Sigmoid colon (tissue), 7 donors: Measurements from ENCODE around the gene CNKSR3. TPM values are rescaled to one million over a fixed set of nuclear protein-coding genes. Genes with fewer than 3 reads are reported as not detected.

Experiments
- DNase-seq: peaks from one replicate; pipeline ENCODE4 v3.0.0-alpha.2; 2019
- H3K27ac ChIP-seq, 4 donors: fragments of 200-600 bp; sonication (generic); one replicate each; pipeline ENCODE4 v1.5.1; 2016 to 2019; ENCODE audit warnings: mild to moderate bottlenecking in 1 of 4
- H3K27me3 ChIP-seq, 3 donors: fragments of 200-600 bp; sonication (generic); one replicate each; pipeline ENCODE4 v1.5.1; 2019; ENCODE audit warnings: mild to moderate bottlenecking in 1 of 3
- H3K36me3 ChIP-seq, 4 donors: fragments of 200-600 bp; sonication (generic); one replicate each; pipeline ENCODE4 v1.5.1; 2016 to 2019
- H3K4me1 ChIP-seq, 4 donors: fragments of 200-600 bp; sonication (generic); one replicate each; pipeline ENCODE4 v1.5.1; 2017 to 2019
- H3K4me3 ChIP-seq, 4 donors: fragments of 200-600 bp; sonication (generic); one replicate each; pipeline ENCODE4 v1.5.1; 2017 to 2019; ENCODE audit warnings: mild to moderate bottlenecking in 2 of 4, moderate library complexity in 1 of 4
- H3K9me3 ChIP-seq, 4 donors: fragments of 200-600 bp in 3 of 4; sonication (generic) in 3 of 4; one replicate each; pipeline versions ENCODE4 v1.5.1 to v1.6.1; 2013 to 2019
- CTCF ChIP-seq, 4 experiments: fragments of 450-650 bp in 3 of 4; fragments of 200-600 bp in 1 of 4; IDR thresholded peaks; one replicate each; pipeline ENCODE4 v1.5.1; 2016 to 2019; ENCODE audit warnings: antibody characterized with exemption in 4 of 4, mild to moderate bottlenecking in 3 of 4, moderate library complexity in 2 of 4
- EP300 ChIP-seq, 4 donors: sonication (generic); formaldehyde crosslinking; IDR thresholded peaks; one replicate each; pipeline ENCODE4 v1.6.1; 2017; ENCODE audit warnings: antibody characterized with exemption in 4 of 4
- POLR2A ChIP-seq, 2 donors: fragments of 450-650 bp; IDR thresholded peaks; one replicate each; pipeline ENCODE4 v1.6.1; 2016; ENCODE audit warnings: antibody characterized with exemption in 2 of 2, mild to moderate bottlenecking in 2 of 2, moderate library complexity in 2 of 2
- POLR2AphosphoS5 ChIP-seq, 4 donors: sonication (generic); formaldehyde crosslinking; IDR thresholded peaks; one replicate each; pipeline ENCODE4 v1.6.1; 2017; ENCODE audit warnings: antibody characterized with exemption in 4 of 4
- WGBS, 2 donors: extraction: QIAGEN DNeasy Blood & Tissue Kit; methylation state at CpG; one replicate each; pipeline ENCODE4 v1.1.7; 2013; 5-methylcytosine and 5-hydroxymethylcytosine counted together
- intact Hi-C: fragments of 100-400 bp; cut with DNase I; formaldehyde crosslinking; loops from one replicate; pipeline ENCODE4 v1.15.1; 2023
- polyA plus RNA-seq, 3 donors: library from polyadenylated mRNA; stranded (reverse); fragments of 200-250 nt; gene quantifications; one replicate each; pipeline ENCODE4 v1.2.3, GENCODE V29; 2013
- total RNA-seq, 4 donors: library from RNA; depleted of rRNA; stranded (reverse); fragments of >200 nt; gene quantifications; one replicate each; pipeline ENCODE4 v1.1.0, GENCODE V29; 2016
- donor health status: healthy with polysubstance abuse.
- donor health status: Bipolar disorder and iron deficiency.
- donor health status: healthy.

The CNKSR3 gene
- total and polyA plus RNA-seq, 7 donors = 6.0 to 17.4 (median 15.3) TPM

GRCh38 chr6:154432533-154433476 is 77.7 kb downstream of the CNKSR3 start:
- WGBS, 2 donors = 55 to 78% methylated on average over 3 of the region's 3 CpGs
- Histone ChIP-seq H3K4me3 (no peak overlapping the region), H3K4me1 (peaks cover 0 to 59% (median 32%) of the 10 kb centered on the region in 4 donors), H3K27me3 (no peaks in the 10 kb centered on the region), H3K9me3 (no peaks in the 10 kb centered on the region), H3K36me3 (peaks cover 0 to 26% (median 6%) of the 10 kb centered on the region in 4 donors), H3K27ac (peak overlapping the region in 3 of 4 donors; percentile 21 to 69 (median 44))
- intact Hi-C loops = no loop called here
- TF ChIP-seq EP300 (IDR thresholded peaks at IDR 0.05) (no peak), POLR2AphosphoS5 (IDR thresholded peaks at IDR 0.05) (peak in 2 of 4 donors; percentile 8 to 42)
- DNase-seq = no peak

- H3K27ac ChIP-seq = peak overlapping the region in 2 of 4 donors; percentile 37 to 55
- no peaks in the 10 kb centered on the region for H3K9me3 ChIP-seq
- no peak for DNase-seq
- WGBS, 2 donors = 25 to 59% methylated on average over 1 of the region's 1 CpG
- no peak overlapping the region for H3K4me3 ChIP-seq
- intact Hi-C loops = no loop called here
- peaks cover 0 to 30% (median under 1%) of the 10 kb centered on the region in 4 donors for H3K36me3 ChIP-seq
- peaks cover 0 to 70% (median 43%) of the 10 kb centered on the region in 4 donors for H3K4me1 ChIP-seq
- H3K27me3 ChIP-seq = no peaks in the 10 kb centered on the region
- TF ChIP-seq CTCF (IDR thresholded peaks at IDR 0.05) (no peak), POLR2AphosphoS5 (IDR thresholded peaks at IDR 0.05) (no peak), EP300 (IDR thresholded peaks at IDR 0.05) (no peak), POLR2A (IDR thresholded peaks at IDR 0.05) (no peak)
Observed at GRCh38 chr6:154430481-154430919, 80.0 kb downstream of the CNKSR3 start.

- peak overlapping the region in 2 of 4 donors; percentile 37 to 55 for H3K27ac ChIP-seq
- no peaks in the 10 kb centered on the region for H3K27me3 ChIP-seq
- peaks cover 0 to 63% (median 42%) of the 10 kb centered on the region in 4 donors for H3K4me1 ChIP-seq
- H3K36me3 ChIP-seq = peaks cover 0 to 28% (median 0%) of the 10 kb centered on the region in 4 donors
- no peaks in the 10 kb centered on the region for H3K9me3 ChIP-seq
- 88 to 90% methylated on average over 5 of the region's 5 CpGs for whole genome bisulfite sequencing, 2 donors
- intact Hi-C loops = no loop called here
- TF ChIP-seq CTCF (IDR thresholded peaks at IDR 0.05) = no peak
- no peak for TF ChIP-seq POLR2AphosphoS5 (IDR thresholded peaks at IDR 0.05)
- TF ChIP-seq POLR2A (IDR thresholded peaks at IDR 0.05) = no peak
- no peak for TF ChIP-seq EP300 (IDR thresholded peaks at IDR 0.05)
- DNase-seq = no peak
- no peak overlapping the region for H3K4me3 ChIP-seq
Observed at GRCh38 chr6:154429711-154430110, 80.8 kb downstream of the CNKSR3 start.

DNA sequence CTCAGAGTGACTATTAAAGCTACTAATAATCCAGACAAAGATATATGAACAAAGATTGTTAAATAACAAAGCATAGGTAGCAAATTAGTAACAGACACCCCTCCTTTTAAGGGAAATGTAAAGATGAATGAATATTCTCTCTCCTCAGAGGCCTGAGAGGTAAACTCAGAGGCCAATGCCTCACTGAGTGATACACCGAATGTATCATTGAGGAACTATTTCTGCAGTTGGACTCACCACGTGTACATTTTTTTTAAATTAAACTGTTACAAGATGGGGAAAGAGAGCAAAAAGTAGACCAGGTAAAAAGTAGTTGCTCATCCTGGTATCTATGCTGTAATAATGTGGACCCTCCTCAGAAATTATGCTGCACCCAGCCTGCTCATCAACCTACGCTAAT is 81.6 kb downstream of the CNKSR3 start:
- intact Hi-C loops = no loop called here

More for the DNA sequence above, 81.6 kb downstream of the CNKSR3 start:
- no peaks in the 10 kb centered on the region for H3K9me3 ChIP-seq
- peaks cover 0 to 28% (median 0%) of the 10 kb centered on the region in 4 donors for H3K36me3 ChIP-seq
- H3K27ac ChIP-seq = peak overlapping the region in 2 of 4 donors; percentile 17 to 55
- no peaks in the 10 kb centered on the region for H3K27me3 ChIP-seq
- peaks cover 0 to 56% (median 33%) of the 10 kb centered on the region in 4 donors for H3K4me1 ChIP-seq
- DNase-seq = no peak
- no peak overlapping the region for H3K4me3 ChIP-seq
- WGBS, 2 donors = 89 to 93% methylated on average over 3 of the region's 3 CpGs
- no peak for TF ChIP-seq POLR2A (IDR thresholded peaks at IDR 0.05)
- TF ChIP-seq CTCF (IDR thresholded peaks at IDR 0.05) = no peak
- TF ChIP-seq POLR2AphosphoS5 (IDR thresholded peaks at IDR 0.05) = no peak
- no peak for TF ChIP-seq EP300 (IDR thresholded peaks at IDR 0.05)
